Upper lobe of left lung (tissue), 4 donors: ENCODE measurements around the gene SRP19.

ENCODE experiments used
- POLR2A ChIP-seq, 4 donors: fragments of 450-650 bp; IDR thresholded peaks; one replicate each; pipeline ENCODE4 v1.5.1; 2016 to 2017; ENCODE audit warnings: antibody characterized with exemption in 4 of 4, mild to moderate bottlenecking in 2 of 4
- TF ChIP-seq, protein P1 (sequence below), 6 experiments: fragments of 450-650 bp in 4 of 6; fragments of 200-600 bp in 2 of 6; sonication (generic) in 2 of 6; IDR thresholded peaks; one replicate each; pipeline ENCODE4 v1.5.1; 2016 to 2019; ENCODE audit warnings: antibody characterized with exemption in 6 of 6

DNA sequence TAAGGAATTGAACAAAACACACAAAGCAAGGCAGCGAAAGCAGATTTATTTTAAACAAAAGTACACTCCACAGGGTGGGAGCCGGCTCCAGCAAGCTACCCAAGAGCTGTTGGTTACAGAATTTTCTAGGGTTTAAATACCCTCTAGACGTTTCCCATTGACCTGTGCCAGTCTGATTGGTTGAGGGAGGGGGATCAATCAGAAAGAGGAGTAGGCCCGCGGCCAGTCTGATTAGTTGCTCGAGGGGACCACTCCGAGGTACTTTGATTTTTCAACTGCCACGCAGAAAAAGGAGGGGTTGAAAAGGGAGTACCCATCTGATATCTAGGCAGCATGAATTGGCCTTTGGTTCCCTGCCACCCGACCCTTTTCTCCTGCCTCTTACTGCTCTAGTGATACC lies 998 bp downstream of the SRP19 start:
- TF ChIP-seq, protein P1, sequence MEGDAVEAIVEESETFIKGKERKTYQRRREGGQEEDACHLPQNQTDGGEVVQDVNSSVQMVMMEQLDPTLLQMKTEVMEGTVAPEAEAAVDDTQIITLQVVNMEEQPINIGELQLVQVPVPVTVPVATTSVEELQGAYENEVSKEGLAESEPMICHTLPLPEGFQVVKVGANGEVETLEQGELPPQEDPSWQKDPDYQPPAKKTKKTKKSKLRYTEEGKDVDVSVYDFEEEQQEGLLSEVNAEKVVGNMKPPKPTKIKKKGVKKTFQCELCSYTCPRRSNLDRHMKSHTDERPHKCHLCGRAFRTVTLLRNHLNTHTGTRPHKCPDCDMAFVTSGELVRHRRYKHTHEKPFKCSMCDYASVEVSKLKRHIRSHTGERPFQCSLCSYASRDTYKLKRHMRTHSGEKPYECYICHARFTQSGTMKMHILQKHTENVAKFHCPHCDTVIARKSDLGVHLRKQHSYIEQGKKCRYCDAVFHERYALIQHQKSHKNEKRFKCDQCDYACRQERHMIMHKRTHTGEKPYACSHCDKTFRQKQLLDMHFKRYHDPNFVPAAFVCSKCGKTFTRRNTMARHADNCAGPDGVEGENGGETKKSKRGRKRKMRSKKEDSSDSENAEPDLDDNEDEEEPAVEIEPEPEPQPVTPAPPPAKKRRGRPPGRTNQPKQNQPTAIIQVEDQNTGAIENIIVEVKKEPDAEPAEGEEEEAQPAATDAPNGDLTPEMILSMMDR (IDR thresholded peaks at IDR 0.05): no peak
- no peak for TF ChIP-seq POLR2A (IDR thresholded peaks at IDR 0.05)
